Mononuclear cell (primary cell): ENCODE measurements around the gene TIGD7. TPM values are rescaled to one million over a fixed set of nuclear protein-coding genes. Genes with fewer than 3 reads are reported as not detected.

Experiments used
- H3K27me3 ChIP-seq: 2 replicates; pipeline ENCODE4 v1.6.0; 2011; ENCODE audit warnings: low read length, control low read depth; ENCODE audit not compliant: insufficient read depth
- H3K4me1 ChIP-seq: 2 replicates; pipeline ENCODE4 v1.5.1; 2011; ENCODE audit warnings: mild to moderate bottlenecking, low read length, control low read depth; ENCODE audit not compliant: insufficient read depth
- H3K4me3 ChIP-seq: 2 replicates; pipeline ENCODE4 v1.5.1; 2011; ENCODE audit warnings: mild to moderate bottlenecking, low read length, moderate library complexity
- H3K9me3 ChIP-seq: 2 replicates; pipeline ENCODE4 v1.5.1; 2011; ENCODE audit warnings: low read depth, mild to moderate bottlenecking, control low read depth, low read length
- total RNA-seq: library from RNA; depleted of rRNA; stranded (reverse); fragments of >200 nt; gene quantifications from one replicate; pipeline ENCODE4 v1.2.3, GENCODE V29; 2012

The TIGD7 gene
- total RNA-seq, 1 donor, result 3.7 TPM

GRCh38 chr16:3264137-3265036 lies 40.8 kb downstream of the TIGD7 start:
- H3K4me1 ChIP-seq, result peaks cover 57% of the 10 kb centered on the region
- H3K4me3 ChIP-seq, result peak overlapping the region; percentile 86
- no peaks in the 10 kb centered on the region for H3K27me3 ChIP-seq
- no peaks in the 10 kb centered on the region for H3K9me3 ChIP-seq

GRCh38 chr16:3262517-3262916 lies 42.7 kb downstream of the TIGD7 start:
- peaks cover 76% of the 10 kb centered on the region for H3K4me1 ChIP-seq
- no peak overlapping the region for H3K4me3 ChIP-seq
- no peaks in the 10 kb centered on the region for H3K27me3 ChIP-seq
- no peaks in the 10 kb centered on the region for H3K9me3 ChIP-seq

- H3K27me3 ChIP-seq, result no peaks in the 10 kb centered on the region
- no peak overlapping the region for H3K4me3 ChIP-seq
- H3K4me1 ChIP-seq, result peaks cover 70% of the 10 kb centered on the region
- H3K9me3 ChIP-seq, result no peaks in the 10 kb centered on the region
Observed at GRCh38 chr16:3259836-3260235, 45.4 kb downstream of the TIGD7 start.

- no peaks in the 10 kb centered on the region for H3K27me3 ChIP-seq
- peak overlapping the region; percentile 57 for H3K4me3 ChIP-seq
- peaks cover 80% of the 10 kb centered on the region for H3K4me1 ChIP-seq
- H3K9me3 ChIP-seq, result no peaks in the 10 kb centered on the region
Observed at GRCh38 chr16:3256866-3257465, 48.3 kb downstream of the TIGD7 start.

GRCh38 chr16:3256146-3256865 lies 48.9 kb downstream of the TIGD7 start, which contains the start of gene MEFV:
MEFV (minus strand) TSS chr16:3256633; CDS start chr16:3256587, 46 bp downstream.
- peak within 1 kb of the TSS; percentile 57 for H3K4me3 ChIP-seq
- H3K27me3 ChIP-seq, result no peaks in the 10 kb centered on the region
- no peaks in the 10 kb centered on the region for H3K9me3 ChIP-seq
- peaks cover 82% of the 10 kb centered on the region for H3K4me1 ChIP-seq

GRCh38 chr16:3254309-3254708 lies 50.9 kb downstream of the TIGD7 start:
- H3K9me3 ChIP-seq, result no peaks in the 10 kb centered on the region
- no peaks in the 10 kb centered on the region for H3K27me3 ChIP-seq
- peaks cover 70% of the 10 kb centered on the region for H3K4me1 ChIP-seq
- H3K4me3 ChIP-seq, result peak overlapping the region; percentile 57

GRCh38 chr16:3252967-3253366 lies 52.3 kb downstream of the TIGD7 start:
- Histone ChIP-seq H3K9me3 (no peaks in the 10 kb centered on the region), H3K27me3 (no peaks in the 10 kb centered on the region), H3K4me3 (no peak overlapping the region), H3K4me1 (peaks cover 56% of the 10 kb centered on the region)

- H3K9me3 ChIP-seq, result no peaks in the 10 kb centered on the region
- H3K4me3 ChIP-seq, result no peak overlapping the region
- no peaks in the 10 kb centered on the region for H3K27me3 ChIP-seq
- H3K4me1 ChIP-seq, result peaks cover 37% of the 10 kb centered on the region
Observed at GRCh38 chr16:3249451-3249850, 55.8 kb downstream of the TIGD7 start.

GRCh38 chr16:3249020-3249419 lies 56.2 kb downstream of the TIGD7 start:
- Histone ChIP-seq H3K9me3 (no peaks in the 10 kb centered on the region), H3K4me1 (peaks cover 37% of the 10 kb centered on the region), H3K4me3 (no peak overlapping the region), H3K27me3 (no peaks in the 10 kb centered on the region)

Other genes with a start within 250 kb of the TIGD7 start
- gene IL32, start 239.8 kb downstream of the TIGD7 start, total RNA-seq, result 115 TPM
- under 0.01 TPM for gene ZSCAN10, start 206.1 kb downstream of the TIGD7 start, total RNA-seq
- 0.52 TPM for gene ZNF205, start 192.8 kb downstream of the TIGD7 start, total RNA-seq
- gene ZNF213, start 170.4 kb downstream of the TIGD7 start, total RNA-seq, result 1.6 TPM
- not detected for gene OR1F1, start 117.2 kb downstream of the TIGD7 start, total RNA-seq
- 4.5 TPM for gene ZNF200, start 70.3 kb downstream of the TIGD7 start, total RNA-seq
- gene MEFV, start 48.8 kb downstream of the TIGD7 start, total RNA-seq, result 26.7 TPM
- 49.7 TPM for gene ZNF263, start 21.9 kb downstream of the TIGD7 start, total RNA-seq
- 34.8 TPM for gene ZNF75A, start 67 bp upstream of the TIGD7 start, total RNA-seq
- not detected for gene OR2C1, start 50.5 kb upstream of the TIGD7 start, total RNA-seq
- gene ZSCAN32, start 95.6 kb upstream of the TIGD7 start, total RNA-seq, result 8.9 TPM
- 6.0 TPM for gene ZNF174, start 95.8 kb upstream of the TIGD7 start, total RNA-seq
- gene ZNF597, start 138.1 kb upstream of the TIGD7 start, total RNA-seq, result 5.6 TPM
- gene NAA60, start 138.2 kb upstream of the TIGD7 start, total RNA-seq, result 19.4 TPM
- not detected for gene C16orf90, start 190.1 kb upstream of the TIGD7 start, total RNA-seq
- gene CLUAP1, start 195.6 kb upstream of the TIGD7 start, total RNA-seq, result 5.8 TPM